PC-9 (cell line): ENCODE measurements around the gene RASSF10. TPM values are rescaled to one million over a fixed set of nuclear protein-coding genes. Genes with fewer than 3 reads are reported as not detected.

ENCODE experiments used
- BruUV-seq: library from RNA; stranded (reverse); fragments of 400-500 nt; replicated peaks from 2 replicates; lab custom pipeline; 2021; lab: Mats Ljungman, UMichigan
- CTCF ChIA-PET: fragments of 300-600 bp; sonication (Branson Sonifier 250); formaldehyde crosslinking; loops from one replicate; lab custom pipeline; 2022; ENCODE audit warnings: antibody characterized with exemption; lab: Charles Lee
- POLR2A ChIA-PET: fragments of 300-600 bp; sonication (Branson Sonifier 250); formaldehyde crosslinking; loops from one replicate; lab custom pipeline; 2022; ENCODE audit warnings: antibody characterized with exemption; ENCODE audit not compliant: unreplicated experiment; lab: Charles Lee
- DNase-seq, 2 experiments: peaks; one replicate each; pipeline versions ENCODE4 v3.0.0 to v3.0.0-alpha.2; 2015 to 2022; ENCODE audit warnings: mixed read lengths in 1 of 2
- H2AFZ ChIP-seq: fragments of 200-600 bp; sonication (generic); 2 replicates; pipeline ENCODE4 v1.8.1; 2017; ENCODE audit warnings: antibody characterized with exemption
- H3F3A ChIP-seq: fragments of 200-600 bp; sonication (generic); 2 replicates; pipeline ENCODE4 v1.8.1; 2017; ENCODE audit warnings: antibody characterized with exemption, mild to moderate bottlenecking, low read depth; ENCODE audit not compliant: insufficient read depth
- H3K27ac ChIP-seq: fragments of 200-600 bp; sonication (generic); 2 replicates; pipeline ENCODE4 v1.6.1; 2016; ENCODE audit warnings: mixed run types
- H3K27me3 ChIP-seq: fragments of 200-600 bp; sonication (generic); 2 replicates; pipeline ENCODE4 v1.6.1; 2016; ENCODE audit warnings: low read depth, mixed run types; ENCODE audit not compliant: insufficient read depth
- H3K36me3 ChIP-seq: fragments of 200-600 bp; sonication (generic); 2 replicates; pipeline ENCODE4 v1.6.1; 2016; ENCODE audit warnings: low read depth, mixed run types
- H3K4me1 ChIP-seq: fragments of 200-600 bp; sonication (generic); replicated peaks from 2 replicates; pipeline ENCODE4 v1.6.1; 2016; ENCODE audit warnings: mixed run types; ENCODE audit not compliant: insufficient read depth
- H3K4me2 ChIP-seq: fragments of 200-600 bp; sonication (generic); 2 replicates; pipeline ENCODE4 v1.6.1; 2017; ENCODE audit warnings: mixed run types
- H3K4me3 ChIP-seq: fragments of 200-600 bp; sonication (generic); 2 replicates; pipeline ENCODE4 v1.6.1; 2016; ENCODE audit warnings: mixed run types
- H3K79me2 ChIP-seq: fragments of 200-600 bp; sonication (generic); 2 replicates; pipeline ENCODE4 v1.6.1; 2017; ENCODE audit warnings: low read depth, mixed run types
- H3K9me2 ChIP-seq: fragments of 200-600 bp; sonication (generic); 2 replicates; pipeline ENCODE4 v1.8.1; 2017; ENCODE audit warnings: mild to moderate bottlenecking; ENCODE audit not compliant: insufficient read depth
- H3K9me3 ChIP-seq: fragments of 200-600 bp; sonication (generic); 2 replicates; pipeline ENCODE4 v1.8.1; 2016; ENCODE audit warnings: low read depth; ENCODE audit not compliant: insufficient read depth
- H4K20me1 ChIP-seq: fragments of 200-600 bp; sonication (generic); 2 replicates; pipeline ENCODE4 v1.8.1; 2017; ENCODE audit not compliant: insufficient read depth
- CTCF ChIP-seq: fragments of 200-600 bp; sonication (generic); conservative IDR thresholded peaks from 2 replicates; pipeline ENCODE4 v1.6.1; 2017; ENCODE audit warnings: mixed run types, antibody characterized with exemption, mild to moderate bottlenecking, moderate library complexity
- EZH2 ChIP-seq: fragments of 200-600 bp; sonication (generic); IDR thresholded peaks from 2 replicates; pipeline ENCODE4 v1.8.0; 2017; ENCODE audit warnings: antibody characterized with exemption, low read depth
- intact Hi-C: fragments of 100-400 bp; cut with micrococcal nuclease; formaldehyde crosslinking; loops from one replicate; pipeline ENCODE4 v1.10.0; 2022; ENCODE audit not compliant: unreplicated experiment
- total RNA-seq: library from RNA; stranded (reverse); gene quantifications from 2 replicates; pipeline ENCODE4 v1.2.3, GENCODE V29; 2021

The RASSF10 gene
- total RNA-seq, 1 experiment from 2014 or later: 0.35 TPM

DNA sequence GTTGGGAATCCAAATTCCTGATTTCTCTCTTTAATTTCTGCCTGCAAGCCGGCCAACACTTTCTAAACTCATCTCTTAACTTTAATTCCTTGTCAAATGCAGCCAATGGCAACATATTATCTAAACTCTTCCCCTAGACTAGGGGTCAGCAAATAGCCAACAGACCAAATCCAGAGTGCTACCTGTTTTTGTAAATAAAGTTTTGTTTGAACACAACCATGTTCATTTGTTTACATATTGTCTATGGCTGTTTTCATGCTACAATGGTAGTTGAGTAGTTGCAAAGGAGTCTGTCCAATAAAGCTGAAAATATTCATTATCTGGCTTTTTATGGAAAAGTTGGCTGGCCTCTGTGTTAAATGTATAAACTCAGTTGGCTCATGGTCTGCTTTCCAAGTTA is 37.2 kb upstream of the RASSF10 start:
- CTCF ChIA-PET: no interaction called here
- Histone ChIP-seq H3F3A (0 out of 2 replicates have a peak, but pooled peaks cover 6% of the 10 kb centered on the region), H4K20me1 (no peaks in the 10 kb centered on the region), H3K36me3 (no peaks in the 10 kb centered on the region), H3K4me3 (no peak overlapping the region), H2AFZ (no peak overlapping the region), H3K79me2 (no peaks in the 10 kb centered on the region), H3K4me2 (no peak overlapping the region), H3K27me3 (no peaks in the 10 kb centered on the region), H3K4me1 (no peaks in the 10 kb centered on the region), H3K27ac (no peak overlapping the region), H3K9me3 (no peaks in the 10 kb centered on the region), H3K9me2 (no peaks in the 10 kb centered on the region)
- POLR2A ChIA-PET: no interaction called here
- intact Hi-C loops: no loop called here
- no peak for DNase-seq
- TF ChIP-seq EZH2 (no peak), CTCF (no peak)
- BruUV-seq: no TSS peak

- no peak overlapping the region for H3K4me3 ChIP-seq
- POLR2A ChIA-PET: no interaction called here
- no peaks in the 10 kb centered on the region for H3K27me3 ChIP-seq
- TF ChIP-seq EZH2 (no peak), CTCF (no peak)
- no peak for DNase-seq
- H4K20me1 ChIP-seq: no peaks in the 10 kb centered on the region
- CTCF ChIA-PET: interaction anchor here (0.5 kb wide), 1 partner anchor 370 kb away, joined by 3 read pairs; no protein-coding TSS in a partner anchor
- no peak overlapping the region for H3K27ac ChIP-seq
- H3K4me1 ChIP-seq: no peaks in the 10 kb centered on the region
- H2AFZ ChIP-seq: no peak overlapping the region
- intact Hi-C loops: no loop called here
- no peak overlapping the region for H3K4me2 ChIP-seq
- no TSS peak for BruUV-seq
- H3K9me2 ChIP-seq: no peaks in the 10 kb centered on the region
- no peaks in the 10 kb centered on the region for H3K79me2 ChIP-seq
- no peaks in the 10 kb centered on the region for H3K9me3 ChIP-seq
- no peaks in the 10 kb centered on the region for H3K36me3 ChIP-seq
- no peaks in the 10 kb centered on the region for H3F3A ChIP-seq
Observed at GRCh38 chr11:12973528-12974181, 35.5 kb upstream of the RASSF10 start.

DNA sequence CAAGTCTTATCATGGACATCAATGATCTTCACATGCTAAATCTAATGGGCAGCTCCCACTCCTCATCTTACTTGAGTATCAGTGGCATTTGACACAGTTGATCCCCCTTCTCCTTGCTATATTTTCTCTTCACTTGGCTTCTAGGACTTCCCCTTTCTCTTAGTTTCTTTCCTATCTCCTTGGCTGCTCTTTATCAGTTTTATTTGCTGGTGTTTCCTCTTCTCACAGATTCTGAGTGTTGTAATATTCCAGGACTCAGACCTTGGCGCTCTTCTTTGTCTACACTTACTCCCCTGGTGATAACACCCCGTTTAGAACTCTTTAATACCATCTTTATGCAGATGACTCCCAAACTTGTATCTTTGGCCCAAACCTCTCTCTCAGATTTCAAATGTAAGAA is 33.9 kb upstream of the RASSF10 start:
- intact Hi-C loops: no loop called here
- Histone ChIP-seq H3K4me3 (no peak overlapping the region), H3K27ac (no peak overlapping the region), H3K4me1 (no peaks in the 10 kb centered on the region), H3F3A (no peaks in the 10 kb centered on the region), H3K27me3 (no peaks in the 10 kb centered on the region), H3K36me3 (no peaks in the 10 kb centered on the region), H3K4me2 (no peak overlapping the region), H3K79me2 (no peaks in the 10 kb centered on the region), H3K9me2 (no peaks in the 10 kb centered on the region), H3K9me3 (no peaks in the 10 kb centered on the region), H2AFZ (no peak overlapping the region), H4K20me1 (no peaks in the 10 kb centered on the region)
- no TSS peak for BruUV-seq
- ChIA-PET CTCF (no interaction called here), POLR2A (no interaction called here)
- no peak for DNase-seq
- TF ChIP-seq CTCF: no peak
- TF ChIP-seq EZH2: no peak
